Stimulated activated memory B cell treated with anti-CD40 and anti-IgM and Interleukin-4, amounts not matched to agents 10 μg/mL and 1 μg/mL and 100 μg/mL, for 72 hours (primary cell): ENCODE results near the gene WNT3A.

Source experiments
- ATAC-seq: fragments of 150-1000 bp; cut with Tn5 transposase; 2 replicates; pipeline ENCODE4 v1.10.0; 2021
- H3K27ac Mint-ChIP-seq: one replicate; pipeline ENCODE4 v1.8.0; 2022; ENCODE audit warnings: mild to moderate bottlenecking, mixed read lengths
- H3K27me3 Mint-ChIP-seq: one replicate; pipeline ENCODE4 v1.8.0; 2022; ENCODE audit warnings: mixed read lengths
- H3K36me3 Mint-ChIP-seq: one replicate; pipeline ENCODE4 v1.8.0; 2022; ENCODE audit warnings: mixed read lengths
- H3K4me1 Mint-ChIP-seq: one replicate; pipeline ENCODE4 v1.8.0; 2022; ENCODE audit warnings: mixed read lengths
- H3K4me3 Mint-ChIP-seq: one replicate; pipeline ENCODE4 v1.8.0; 2022; ENCODE audit warnings: mild to moderate bottlenecking, moderate library complexity, mixed read lengths
- H3K9me3 Mint-ChIP-seq: one replicate; pipeline ENCODE4 v1.8.0; 2022; ENCODE audit warnings: mixed read lengths

Gene WNT3A

DNA sequence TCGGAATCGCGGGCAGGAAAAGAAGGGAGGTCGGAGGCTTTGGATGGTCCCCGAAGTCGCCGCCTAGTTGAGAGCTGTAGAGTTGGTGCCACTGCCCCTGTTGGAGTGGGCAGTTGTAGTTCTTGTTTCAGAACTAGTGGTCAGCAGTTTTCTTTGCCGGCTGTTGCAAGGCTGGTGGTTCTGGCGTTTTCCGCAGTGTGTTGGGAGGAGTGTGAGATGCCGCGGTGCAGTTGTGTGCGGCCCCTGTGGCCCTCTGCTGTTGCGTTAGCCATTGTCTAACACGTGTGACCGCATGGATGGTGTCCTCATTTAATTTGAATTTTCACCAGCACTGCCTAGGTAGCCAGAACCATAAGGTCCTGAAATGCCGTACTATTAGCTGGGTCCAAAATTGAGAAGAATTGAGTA, 77.1 kb downstream of the WNT3A start:
- Mint-ChIP-seq H3K4me1 (peaks cover 80% of the 10 kb centered on the region), H3K9me3 (no peaks in the 10 kb centered on the region), H3K27ac (peak overlapping the region; percentile 93), H3K27me3 (no peaks in the 10 kb centered on the region), H3K36me3 (peaks cover 7% of the 10 kb centered on the region), H3K4me3 (peak overlapping the region; percentile 94)
- no peak for ATAC-seq

DNA sequence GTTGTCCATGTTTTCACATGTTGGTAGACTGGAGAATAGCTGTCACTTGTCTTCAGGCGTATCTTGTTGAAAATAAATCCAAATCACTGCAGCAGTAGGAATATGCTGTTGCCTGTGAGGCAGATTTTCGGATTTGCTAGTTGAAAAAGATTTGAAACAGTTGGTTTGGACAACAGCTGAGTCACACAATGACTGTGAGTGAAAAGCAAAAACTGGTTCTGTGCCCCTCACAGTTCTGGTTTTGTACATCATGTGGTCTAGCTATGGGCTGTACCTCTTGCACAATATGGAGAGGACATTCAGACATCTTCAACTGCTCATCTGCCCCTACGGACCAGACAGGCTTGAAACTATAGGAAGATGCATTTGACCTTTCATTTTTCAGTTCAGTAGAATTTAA, 77.5 kb downstream of the WNT3A start:
- Mint-ChIP-seq H3K27me3 (no peaks in the 10 kb centered on the region), H3K36me3 (peaks cover 7% of the 10 kb centered on the region), H3K27ac (peak overlapping the region; percentile 93), H3K4me1 (peaks cover 80% of the 10 kb centered on the region), H3K9me3 (no peaks in the 10 kb centered on the region), H3K4me3 (peak overlapping the region; percentile 94)
- ATAC-seq, result no peak

DNA sequence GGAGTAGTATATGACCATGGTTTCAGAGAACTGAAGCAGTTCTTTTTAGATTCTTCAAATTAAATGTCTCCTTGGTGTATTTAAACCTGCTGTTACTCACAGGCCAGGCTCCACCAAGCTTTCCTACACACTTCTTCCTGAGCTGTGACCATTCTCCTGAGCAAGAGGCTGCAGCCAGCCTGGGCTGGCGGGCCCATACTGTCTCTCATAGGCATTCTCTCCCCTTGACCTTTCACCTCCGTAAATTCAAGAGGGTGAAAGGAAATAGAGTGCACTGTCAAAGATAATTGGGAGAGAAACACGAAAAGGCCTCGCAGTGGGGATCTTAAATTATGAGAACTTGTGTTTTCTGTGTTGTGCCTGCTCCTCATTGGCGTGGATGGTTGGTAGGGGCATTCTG, 78.0 kb downstream of the WNT3A start:
- peak overlapping the region; percentile 94 for H3K4me3 Mint-ChIP-seq
- peak overlapping the region; percentile 93 for H3K27ac Mint-ChIP-seq
- peaks cover 81% of the 10 kb centered on the region for H3K4me1 Mint-ChIP-seq
- ATAC-seq, result no peak
- H3K27me3 Mint-ChIP-seq, result no peaks in the 10 kb centered on the region
- no peaks in the 10 kb centered on the region for H3K9me3 Mint-ChIP-seq
- H3K36me3 Mint-ChIP-seq, result peaks cover 7% of the 10 kb centered on the region

DNA sequence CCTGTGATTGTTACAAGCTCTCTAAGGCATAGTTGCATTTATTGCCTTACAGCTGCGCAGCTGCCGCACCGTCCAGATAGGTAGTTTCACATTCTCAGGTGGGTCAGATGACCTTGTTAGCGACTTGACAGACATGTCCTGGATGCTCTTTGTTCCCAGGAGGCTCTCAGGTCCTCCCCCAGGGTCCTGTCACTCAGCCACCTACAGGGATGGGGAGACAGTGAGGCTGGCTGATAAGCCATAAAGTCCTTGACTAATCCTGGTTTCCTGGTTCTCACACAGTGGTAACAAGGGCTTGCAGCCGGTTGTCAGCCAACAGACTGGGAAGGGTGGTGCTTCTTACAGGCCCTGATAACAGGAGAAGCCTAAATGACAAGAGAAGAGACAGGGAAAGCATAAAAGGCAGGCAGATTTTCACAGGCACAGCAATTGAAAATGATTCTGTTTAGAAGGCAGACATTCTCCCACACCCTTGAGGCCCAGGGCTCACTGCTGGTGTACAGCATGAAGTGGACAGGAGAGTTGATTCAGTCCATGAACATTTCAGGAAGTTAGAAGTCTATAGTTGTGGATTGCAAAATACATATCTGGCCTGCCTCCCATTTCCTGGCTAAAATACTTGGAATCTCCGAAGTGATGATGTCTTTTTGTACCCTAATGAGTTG, 78.6 kb downstream of the WNT3A start:
- Mint-ChIP-seq H3K36me3 (peaks cover 7% of the 10 kb centered on the region), H3K9me3 (no peaks in the 10 kb centered on the region), H3K4me3 (peak overlapping the region; percentile 94), H3K4me1 (peaks cover 82% of the 10 kb centered on the region), H3K27me3 (no peaks in the 10 kb centered on the region), H3K27ac (peak overlapping the region; percentile 93)
- no peak for ATAC-seq

DNA sequence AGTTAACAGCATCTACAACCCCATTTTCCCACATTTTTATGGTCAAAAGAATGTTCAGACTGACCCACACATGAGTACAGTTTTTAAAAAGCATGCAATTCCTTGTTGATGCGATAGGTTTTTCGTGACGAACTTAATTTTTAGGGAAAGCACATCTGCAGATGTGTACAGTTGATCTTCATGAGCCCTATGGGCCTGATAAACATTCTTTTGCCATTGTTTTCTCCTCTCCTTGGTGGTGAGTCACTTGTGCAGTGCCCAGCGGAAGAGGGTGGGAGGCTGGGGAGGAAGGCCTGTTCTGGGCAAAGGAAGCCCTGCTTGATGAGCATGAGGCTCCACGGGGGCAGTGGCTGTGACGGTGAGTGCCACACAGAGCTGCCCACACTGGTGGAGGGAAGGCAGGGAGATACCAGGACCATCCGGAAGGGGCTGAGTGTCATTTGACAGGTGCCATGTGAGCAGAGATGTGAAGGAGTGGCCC, 81.0 kb downstream of the WNT3A start:
- peak overlapping the region; percentile 21 for H3K4me3 Mint-ChIP-seq
- H3K36me3 Mint-ChIP-seq, result peaks cover 15% of the 10 kb centered on the region
- no peaks in the 10 kb centered on the region for H3K9me3 Mint-ChIP-seq
- peak overlapping the region; percentile 76 for H3K27ac Mint-ChIP-seq
- ATAC-seq, result no peak
- no peaks in the 10 kb centered on the region for H3K27me3 Mint-ChIP-seq
- peaks cover 94% of the 10 kb centered on the region for H3K4me1 Mint-ChIP-seq

DNA sequence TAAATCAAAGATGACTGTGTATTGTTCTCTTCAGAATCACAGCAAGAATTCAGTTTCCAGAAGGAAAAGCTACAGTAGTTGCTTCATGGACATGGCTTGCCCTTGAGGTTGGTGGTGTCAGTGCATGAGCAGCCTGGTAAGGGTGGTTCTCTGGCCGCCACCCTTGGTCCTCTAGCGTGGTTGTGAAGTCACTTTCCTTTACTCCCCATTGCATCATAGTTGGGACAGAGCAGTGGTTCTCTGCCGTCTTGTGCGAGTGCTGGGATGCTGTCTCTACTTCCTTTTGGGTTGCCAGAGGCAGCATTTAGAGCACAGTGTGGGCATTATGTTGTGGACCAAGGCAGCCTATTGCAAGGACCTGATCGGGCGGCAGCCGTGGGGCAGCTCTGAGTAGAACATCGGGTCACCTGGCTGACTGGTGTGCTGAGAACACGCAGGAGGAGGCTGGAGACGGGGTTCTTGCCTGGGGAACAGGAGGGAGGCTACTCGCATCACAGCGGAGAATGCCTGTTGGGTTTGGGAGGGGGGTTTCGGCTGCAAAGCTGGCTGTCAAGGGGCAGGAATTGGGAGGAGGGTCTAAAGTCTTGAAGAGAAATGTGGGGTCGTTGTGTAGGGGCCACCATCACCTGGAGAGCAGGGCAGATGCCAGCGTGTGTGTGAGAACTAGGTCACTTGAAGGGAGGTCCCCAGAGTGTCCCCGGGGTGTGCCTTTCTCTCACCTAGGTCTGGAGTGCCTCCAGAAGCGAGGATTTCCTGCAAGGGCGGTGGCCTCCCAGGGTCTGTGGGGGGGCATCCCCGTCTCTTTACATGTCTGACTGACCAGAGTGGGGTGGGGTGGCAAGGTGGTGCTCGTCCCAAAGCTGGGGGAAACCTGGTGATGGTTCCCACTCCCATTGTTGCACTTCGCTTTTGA, 82.0 kb downstream of the WNT3A start:
- H3K27me3 Mint-ChIP-seq, result no peaks in the 10 kb centered on the region
- peaks cover 88% of the 10 kb centered on the region for H3K4me1 Mint-ChIP-seq
- ATAC-seq, result peak; percentile 42
- peak overlapping the region; percentile 54 for H3K4me3 Mint-ChIP-seq
- H3K27ac Mint-ChIP-seq, result peak overlapping the region; percentile 76
- no peaks in the 10 kb centered on the region for H3K9me3 Mint-ChIP-seq
- H3K36me3 Mint-ChIP-seq, result peaks cover 16% of the 10 kb centered on the region

DNA sequence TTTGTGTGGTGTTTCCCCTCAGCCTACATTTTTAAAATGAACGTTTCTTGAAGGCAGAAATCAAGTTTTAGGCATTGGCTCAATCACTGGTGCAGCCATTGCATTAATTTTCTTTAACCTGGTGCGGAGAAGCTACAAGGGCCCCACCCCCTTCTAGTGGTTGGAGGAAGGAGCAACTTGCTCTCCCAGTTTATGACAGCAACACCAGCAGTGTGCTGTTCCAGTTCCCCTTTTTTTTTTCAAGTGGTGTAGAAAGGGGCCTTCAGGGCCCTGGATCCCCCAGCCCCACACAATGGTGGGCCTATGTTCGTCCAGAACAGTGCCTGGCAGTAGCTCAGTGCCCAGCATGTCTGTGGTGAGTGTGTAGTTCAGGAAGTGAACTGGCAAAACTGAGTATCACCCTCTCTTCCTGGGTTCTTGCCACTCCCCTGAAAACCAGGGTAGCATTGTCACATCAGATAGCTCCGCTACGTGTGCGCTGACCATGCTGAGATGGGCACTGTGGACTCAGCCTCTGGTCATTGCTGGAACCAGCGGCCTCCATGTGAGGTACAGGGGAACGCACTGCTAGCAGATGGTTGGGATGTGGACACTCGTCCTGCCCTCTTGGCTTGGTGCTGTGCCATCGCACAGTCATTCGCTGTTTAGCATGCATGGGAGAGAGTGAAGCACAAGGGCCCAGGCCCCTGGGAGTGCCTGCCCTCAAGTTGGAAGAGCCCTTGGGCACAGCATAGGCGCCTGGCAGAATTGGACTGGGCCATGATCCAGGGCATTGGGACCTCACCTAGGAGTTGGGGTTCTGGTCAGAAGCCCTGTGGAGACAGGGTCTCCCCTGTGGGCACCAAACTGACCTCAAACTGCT, 83.0 kb downstream of the WNT3A start:
- Mint-ChIP-seq H3K27ac (peak overlapping the region; percentile 76), H3K27me3 (no peaks in the 10 kb centered on the region), H3K4me3 (peak overlapping the region; percentile 54), H3K4me1 (peaks cover 81% of the 10 kb centered on the region), H3K36me3 (peaks cover 25% of the 10 kb centered on the region), H3K9me3 (peaks cover 2% of the 10 kb centered on the region)
- ATAC-seq, result peak; percentile 83

DNA sequence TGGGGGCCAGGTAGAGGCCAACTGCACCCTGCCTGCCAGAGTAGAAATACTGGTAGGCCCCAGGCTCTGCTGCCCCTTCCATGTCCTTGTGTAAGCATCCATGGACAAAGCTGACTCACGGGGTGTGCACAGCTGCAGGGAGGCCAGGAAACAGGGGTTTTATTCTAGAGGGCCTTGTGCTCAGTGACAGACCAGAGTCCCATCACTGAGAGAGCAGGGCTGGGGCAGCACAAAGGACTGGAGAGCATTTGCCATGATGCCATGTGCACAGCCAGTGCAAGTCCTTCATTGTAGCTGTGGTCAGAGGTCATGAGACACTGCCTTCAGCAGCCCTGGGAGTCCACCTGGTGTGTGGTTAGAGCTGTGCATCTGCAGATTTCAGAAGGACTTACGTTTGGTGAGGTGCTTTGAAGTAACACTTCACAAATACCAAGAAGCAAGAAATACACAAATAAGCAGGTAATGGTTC, 83.8 kb downstream of the WNT3A start:
- no peak overlapping the region for H3K4me3 Mint-ChIP-seq
- H3K4me1 Mint-ChIP-seq, result peaks cover 81% of the 10 kb centered on the region
- peak overlapping the region; percentile 76 for H3K27ac Mint-ChIP-seq
- H3K36me3 Mint-ChIP-seq, result peaks cover 34% of the 10 kb centered on the region
- no peaks in the 10 kb centered on the region for H3K27me3 Mint-ChIP-seq
- no peak for ATAC-seq
- H3K9me3 Mint-ChIP-seq, result peaks cover 8% of the 10 kb centered on the region

DNA sequence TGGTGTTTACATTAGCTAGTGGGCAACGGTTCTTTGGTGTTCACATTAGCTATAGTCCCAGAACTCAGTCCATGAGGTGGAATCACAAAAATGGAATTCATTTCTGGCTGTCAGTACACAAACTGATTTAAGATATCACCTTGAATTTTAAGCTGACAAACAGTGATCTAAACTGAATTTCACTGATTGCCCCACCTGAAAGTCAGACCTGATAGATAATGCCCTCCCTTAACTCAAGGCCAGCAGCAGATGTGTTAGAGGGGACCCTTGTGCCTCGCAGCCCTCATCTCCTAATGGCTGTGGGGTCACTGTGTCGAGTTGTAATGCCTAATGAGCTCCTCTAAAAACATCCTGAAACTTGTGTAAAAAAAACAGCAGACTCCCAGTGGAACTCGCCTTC, 84.3 kb downstream of the WNT3A start:
- Mint-ChIP-seq H3K27ac (no peak overlapping the region), H3K4me1 (peaks cover 81% of the 10 kb centered on the region), H3K4me3 (no peak overlapping the region), H3K27me3 (no peaks in the 10 kb centered on the region), H3K36me3 (peaks cover 39% of the 10 kb centered on the region), H3K9me3 (peaks cover 9% of the 10 kb centered on the region)
- no peak for ATAC-seq

DNA sequence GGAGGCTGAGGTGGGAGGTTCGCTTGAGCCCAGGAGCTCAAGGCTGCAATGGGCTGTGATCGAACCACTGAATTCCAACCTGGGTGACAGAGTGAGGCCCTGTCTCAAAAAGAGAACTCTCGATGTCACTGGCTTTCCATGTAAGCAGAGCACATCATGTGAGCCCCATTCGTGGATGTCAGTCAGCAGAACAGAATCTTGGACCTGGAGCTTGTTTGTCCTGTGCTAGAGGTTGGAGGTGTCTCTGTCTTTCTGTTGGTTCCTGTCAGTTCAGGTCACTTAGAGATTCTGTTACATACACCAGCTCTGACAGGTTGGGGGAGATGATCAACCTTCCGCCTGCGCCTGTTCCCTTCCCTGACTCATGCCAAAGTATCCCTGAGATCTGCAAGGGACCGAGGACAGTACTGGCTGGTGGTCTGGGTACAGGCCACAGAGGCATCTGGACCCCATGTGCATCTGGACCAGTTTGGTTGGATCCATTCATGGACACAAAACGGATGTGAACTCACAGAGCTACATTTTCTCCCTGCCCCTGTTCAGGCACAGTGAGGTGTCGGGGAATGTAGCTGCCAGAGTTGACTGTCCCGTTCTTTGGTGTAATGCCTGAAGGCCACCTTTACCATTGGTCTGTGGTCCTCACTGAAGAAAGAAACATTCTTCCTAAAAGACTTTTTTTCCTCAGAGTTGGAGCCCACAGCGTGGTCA, 85.7 kb downstream of the WNT3A start:
- no peak overlapping the region for H3K4me3 Mint-ChIP-seq

DNA sequence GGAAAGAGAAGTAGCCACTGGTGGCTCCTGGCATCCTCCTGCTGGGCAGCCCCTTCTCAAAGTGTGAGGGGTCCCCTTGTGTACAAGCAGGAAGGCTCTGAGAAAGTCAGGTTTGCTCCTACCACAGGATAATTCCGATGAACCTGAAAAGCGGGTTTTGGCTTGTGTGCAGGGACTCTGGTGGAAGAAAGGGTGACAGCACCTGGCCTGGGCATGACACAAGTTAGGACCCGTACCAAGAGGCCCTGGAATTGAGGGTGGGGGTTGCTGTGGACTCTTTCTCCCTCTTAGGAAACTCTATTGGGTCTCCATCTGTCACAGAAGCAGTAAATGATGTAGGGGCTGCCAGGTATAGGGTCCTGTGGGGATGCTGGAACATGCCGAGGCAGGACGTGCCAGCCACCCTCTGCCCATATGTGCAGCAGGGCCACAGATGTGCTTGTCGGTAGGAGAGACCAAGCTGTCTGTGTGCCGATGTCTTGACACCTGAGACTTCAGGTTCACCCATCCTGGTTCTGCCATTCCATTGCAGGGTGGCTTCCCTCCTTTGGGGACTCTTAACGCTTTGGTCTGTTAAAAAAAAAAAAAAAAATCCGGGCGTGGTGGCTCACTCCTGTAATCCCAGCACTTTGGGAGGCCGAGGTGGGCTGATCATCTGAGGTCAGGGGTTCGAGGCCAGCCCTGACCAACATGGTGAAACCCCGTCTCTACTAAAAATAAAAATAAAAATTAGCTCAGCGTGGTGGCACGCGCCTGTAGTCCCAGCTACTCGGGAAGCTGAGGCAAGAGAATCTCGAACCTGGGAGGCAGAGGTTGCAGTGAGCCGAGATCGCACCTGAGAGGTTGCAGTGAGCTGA, 86.5 kb downstream of the WNT3A start:
- ATAC-seq, result no peak
- H3K27ac Mint-ChIP-seq, result no peak overlapping the region
- no peak overlapping the region for H3K4me3 Mint-ChIP-seq
- H3K27me3 Mint-ChIP-seq, result no peaks in the 10 kb centered on the region
- peaks cover 9% of the 10 kb centered on the region for H3K9me3 Mint-ChIP-seq
- H3K4me1 Mint-ChIP-seq, result peaks cover 65% of the 10 kb centered on the region
- H3K36me3 Mint-ChIP-seq, result peaks cover 43% of the 10 kb centered on the region

More for the DNA sequence above, 85.7 kb downstream of the WNT3A start:
- H3K9me3 Mint-ChIP-seq, result peaks cover 9% of the 10 kb centered on the region
- H3K27me3 Mint-ChIP-seq, result no peaks in the 10 kb centered on the region
- H3K27ac Mint-ChIP-seq, result no peak overlapping the region
- ATAC-seq, result no peak
- H3K4me1 Mint-ChIP-seq, result peaks cover 73% of the 10 kb centered on the region
- peaks cover 43% of the 10 kb centered on the region for H3K36me3 Mint-ChIP-seq

DNA sequence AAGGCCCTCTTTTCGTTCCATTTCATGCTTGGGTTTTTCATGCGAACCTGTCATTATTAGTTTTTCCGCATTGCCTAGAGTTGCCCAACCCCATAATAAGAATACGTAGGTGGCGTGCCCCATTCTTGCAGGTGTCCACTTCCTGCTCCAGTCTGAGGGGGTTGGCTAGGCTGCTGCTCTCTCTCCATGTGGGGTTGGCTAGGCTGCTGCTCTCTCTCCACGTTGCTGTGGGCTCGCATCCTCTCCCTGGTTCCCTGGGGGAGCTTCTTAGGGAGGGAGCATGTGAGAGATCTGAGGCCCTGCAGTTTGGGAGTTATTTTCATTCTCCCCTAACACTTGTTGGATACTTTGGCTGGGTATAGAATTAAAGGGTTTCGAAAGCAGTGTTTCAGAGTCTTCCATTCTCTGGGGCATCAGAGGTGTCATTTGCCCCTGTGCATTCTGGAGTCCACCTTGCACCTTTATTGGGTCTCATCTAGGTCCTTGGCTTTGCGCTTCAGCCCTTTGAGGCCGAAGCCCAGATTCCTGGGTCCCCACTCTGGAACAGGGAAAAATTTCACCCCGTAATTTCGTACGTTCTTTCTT, 87.7 kb downstream of the WNT3A start:
- Mint-ChIP-seq H3K9me3 (peaks cover 9% of the 10 kb centered on the region), H3K27ac (no peak overlapping the region), H3K4me1 (peaks cover 58% of the 10 kb centered on the region), H3K4me3 (no peak overlapping the region), H3K36me3 (peaks cover 53% of the 10 kb centered on the region), H3K27me3 (no peaks in the 10 kb centered on the region)
- ATAC-seq, result no peak

DNA sequence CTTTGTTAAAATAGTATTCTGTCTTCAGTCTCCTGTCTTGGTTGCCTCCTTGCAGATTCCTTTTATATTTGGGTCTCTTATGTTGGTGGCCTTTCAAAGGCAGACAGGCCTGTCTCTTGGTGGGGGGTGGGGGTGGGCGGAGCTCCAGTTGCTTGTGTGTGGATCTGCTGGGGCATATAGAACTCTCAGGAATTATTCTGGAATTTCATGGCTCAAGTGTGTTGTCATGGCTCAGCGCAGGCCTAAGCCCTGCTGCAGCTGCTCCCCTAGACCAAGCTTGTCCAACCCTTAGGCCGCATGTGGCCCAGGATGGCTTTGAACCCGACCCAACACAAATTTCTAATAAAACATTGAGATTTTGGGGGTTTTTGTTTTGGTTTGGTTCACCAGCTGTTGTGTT, 88.4 kb downstream of the WNT3A start:
- H3K4me1 Mint-ChIP-seq, result peaks cover 53% of the 10 kb centered on the region
- peaks cover 9% of the 10 kb centered on the region for H3K9me3 Mint-ChIP-seq
- H3K27ac Mint-ChIP-seq, result no peak overlapping the region
- H3K27me3 Mint-ChIP-seq, result no peaks in the 10 kb centered on the region
- H3K36me3 Mint-ChIP-seq, result peaks cover 54% of the 10 kb centered on the region
- no peak for ATAC-seq
- no peak overlapping the region for H3K4me3 Mint-ChIP-seq
